GM18499 (cell line): ENCODE measurements around the gene ELL2.
A peak's percentile ranks its signal among the peaks of the same experiment; 100 is the strongest.
"Not testable (repeated sequence)": the region's sequence is repeated elsewhere in the genome, so short reads cannot be mapped to it uniquely, and the experiment has no call there.

ENCODE experiments used
- ATAC-seq: cut with Tn5 transposase; IDR thresholded peaks from one replicate; pipeline ENCODE4 v1.9.1; 2021; ENCODE audit warnings: moderate number of reproducible peaks; ENCODE audit not compliant: insufficient read depth, unreplicated experiment

The ELL2 gene

DNA sequence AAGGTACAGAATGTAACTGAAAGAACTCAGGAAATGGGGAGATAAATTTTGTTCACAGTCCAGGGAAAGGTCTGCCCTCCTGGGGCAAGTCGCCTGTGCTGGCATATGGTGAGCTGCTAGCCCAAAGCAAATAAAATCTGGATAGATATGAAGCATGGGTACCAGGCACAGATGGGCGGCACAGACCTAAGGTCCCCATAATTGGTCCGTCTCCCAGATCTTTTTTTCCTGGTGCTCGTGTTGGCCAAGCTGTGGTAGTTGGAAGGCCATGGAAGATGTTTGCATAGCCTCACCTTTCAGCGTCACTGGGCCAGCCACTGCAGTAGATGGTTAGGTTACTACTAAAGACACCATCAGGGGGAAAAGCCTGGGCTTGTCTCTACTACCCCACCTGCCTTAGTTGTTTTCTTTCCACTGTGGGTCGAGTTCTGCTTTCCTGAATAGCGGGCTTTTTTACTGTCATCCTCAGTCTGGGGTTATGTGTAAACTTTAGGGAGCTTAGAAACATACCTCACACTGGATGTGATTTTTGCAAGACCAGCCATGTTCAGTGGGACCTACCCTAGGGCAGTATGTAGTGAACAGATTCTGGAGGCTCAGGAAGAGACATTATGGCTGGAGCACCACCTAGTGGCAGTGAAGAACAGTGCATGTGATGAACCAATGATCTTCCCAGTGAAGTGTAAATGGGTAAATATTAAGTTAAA, 114.9 kb downstream of the ELL2 start:
- ATAC-seq, result no peak

- ATAC-seq, result no peak
Observed at GRCh38 chr5:95845391-95845790, 116.3 kb downstream of the ELL2 start.

DNA sequence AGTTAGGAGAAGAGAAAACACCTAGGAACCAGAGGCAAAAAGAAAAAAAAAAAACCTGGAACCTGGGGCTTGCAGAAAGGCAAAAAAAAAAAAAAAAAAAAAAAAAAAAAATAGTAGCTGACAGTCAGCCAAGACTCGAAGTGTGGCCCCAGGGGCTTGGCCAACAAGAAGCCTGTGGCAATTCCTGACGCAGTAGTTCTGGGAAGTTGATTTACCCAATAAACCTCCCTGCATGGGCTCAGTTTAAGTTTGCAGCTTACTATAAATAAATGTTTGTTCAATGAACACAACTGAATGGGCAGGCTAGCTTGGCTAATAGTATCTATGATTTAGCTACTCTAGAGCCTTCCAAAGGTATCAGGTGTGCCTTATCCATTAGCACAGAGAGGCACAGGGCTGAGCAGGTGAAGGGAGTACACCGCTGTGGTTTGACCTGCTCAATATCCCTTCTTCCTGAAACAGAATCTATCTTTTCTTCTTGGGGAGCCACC, 117.9 kb downstream of the ELL2 start:
- no peak for ATAC-seq

GRCh38 chr5:95842854-95843544, 118.7 kb downstream of the ELL2 start:
- ATAC-seq, result peak; percentile 93

DNA sequence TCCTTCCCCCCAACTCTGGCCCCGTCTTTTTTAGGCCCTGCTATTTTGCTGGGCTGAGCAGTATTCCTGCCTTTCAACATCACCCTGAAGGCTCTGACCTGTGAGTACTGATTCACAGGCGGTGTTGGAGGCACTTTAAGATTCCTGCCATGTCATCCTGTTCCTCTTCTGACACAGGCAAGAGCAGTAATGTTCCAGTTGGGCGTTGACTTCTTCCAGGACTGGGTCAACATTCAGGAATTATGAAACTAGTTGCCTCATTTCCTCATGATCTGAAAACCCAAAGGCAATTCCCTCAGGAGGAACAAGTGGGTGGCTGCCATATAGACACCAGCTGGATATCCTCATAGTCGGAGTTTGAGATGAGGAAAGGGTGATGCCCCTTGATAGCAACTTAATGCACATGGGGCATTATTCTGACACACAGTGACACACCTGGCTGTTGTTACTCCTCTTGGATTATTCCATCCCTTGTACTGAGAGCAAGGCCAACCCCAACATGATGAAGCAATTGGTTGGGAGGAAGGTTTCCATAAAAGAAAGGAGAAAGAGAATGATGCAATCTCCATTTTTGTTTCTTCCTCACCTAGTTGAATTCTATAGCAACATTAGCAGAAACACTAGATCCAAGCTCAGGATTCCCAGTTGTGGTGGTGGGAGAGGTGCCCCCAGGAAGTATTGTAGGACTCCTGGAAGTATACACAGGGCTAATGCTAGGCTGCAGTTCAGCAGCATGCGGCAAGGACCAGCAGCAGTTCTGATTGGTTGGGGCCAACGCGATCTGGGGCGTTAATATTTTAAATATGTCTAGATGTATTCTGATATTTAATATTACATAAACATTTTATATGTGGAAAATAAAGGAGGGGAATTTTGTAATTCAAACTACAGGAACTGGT, 119.5 kb downstream of the ELL2 start:
- ATAC-seq, result no peak

GRCh38 chr5:95840956-95841705, 120.5 kb downstream of the ELL2 start:
- no peak for ATAC-seq

DNA sequence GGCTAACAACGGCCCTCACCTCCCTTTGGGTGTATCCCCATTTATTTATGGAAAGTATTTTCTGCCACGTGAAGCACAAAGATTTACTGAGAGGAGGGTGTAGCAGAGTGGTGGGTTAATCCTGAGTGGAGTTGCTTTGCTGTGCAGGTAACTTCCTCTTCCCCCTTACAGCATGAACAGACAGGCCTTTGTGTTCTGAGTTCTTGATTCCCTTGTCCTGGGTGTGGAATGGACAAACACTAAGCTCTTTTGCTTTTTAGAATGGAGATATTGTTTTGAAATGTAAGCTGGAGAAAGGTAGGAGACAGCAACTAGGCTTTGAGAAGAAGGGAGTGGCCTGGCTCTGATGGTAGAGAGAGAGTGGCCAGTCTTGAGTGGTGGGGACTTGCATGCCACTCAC, 122.0 kb downstream of the ELL2 start:
- no peak for ATAC-seq

DNA sequence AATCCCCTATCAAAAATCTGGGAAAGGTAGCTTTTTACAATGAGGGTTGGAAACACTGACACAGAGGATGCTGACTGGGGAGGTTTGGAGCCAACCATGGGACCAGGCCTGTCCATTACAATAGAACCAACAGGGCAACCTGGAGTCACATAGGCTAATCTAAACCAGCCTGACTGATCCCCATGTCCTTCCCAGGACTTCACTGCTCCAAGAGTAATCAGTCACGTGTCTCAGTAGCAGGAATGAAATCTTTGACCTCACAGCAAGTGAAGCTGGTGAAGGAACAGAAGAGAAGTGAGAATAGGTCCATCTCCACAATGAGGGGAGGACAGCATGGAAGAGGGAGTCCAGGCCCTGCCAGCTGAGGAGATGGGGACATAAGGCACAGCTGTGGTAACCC, 123.1 kb downstream of the ELL2 start:
- ATAC-seq, result no peak

DNA sequence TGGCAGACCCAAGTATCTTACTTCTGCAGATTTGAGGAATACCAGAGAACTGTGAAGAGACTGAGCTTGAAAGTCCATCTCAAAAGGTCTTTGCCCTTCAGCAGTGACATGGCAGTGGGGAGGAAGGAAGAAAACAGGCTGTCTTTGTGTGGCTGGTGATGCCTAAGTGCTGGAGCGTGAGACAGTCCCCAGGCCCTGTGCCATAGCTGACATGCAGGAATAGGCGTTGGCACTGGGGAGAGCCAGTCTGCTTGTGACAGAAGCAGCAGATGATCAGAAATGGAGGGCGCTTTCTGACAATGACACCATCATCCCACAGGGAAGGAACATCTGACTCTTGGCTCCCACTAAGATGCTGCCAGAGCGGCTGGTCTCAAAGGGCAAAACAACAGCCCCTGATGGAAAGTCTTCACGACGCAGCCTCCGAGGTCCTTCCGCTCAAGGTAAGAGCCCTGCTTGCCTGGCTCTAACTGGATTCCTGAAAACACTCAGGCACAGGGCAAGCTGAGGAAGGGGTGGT, 123.6 kb downstream of the ELL2 start:
- no peak for ATAC-seq

DNA sequence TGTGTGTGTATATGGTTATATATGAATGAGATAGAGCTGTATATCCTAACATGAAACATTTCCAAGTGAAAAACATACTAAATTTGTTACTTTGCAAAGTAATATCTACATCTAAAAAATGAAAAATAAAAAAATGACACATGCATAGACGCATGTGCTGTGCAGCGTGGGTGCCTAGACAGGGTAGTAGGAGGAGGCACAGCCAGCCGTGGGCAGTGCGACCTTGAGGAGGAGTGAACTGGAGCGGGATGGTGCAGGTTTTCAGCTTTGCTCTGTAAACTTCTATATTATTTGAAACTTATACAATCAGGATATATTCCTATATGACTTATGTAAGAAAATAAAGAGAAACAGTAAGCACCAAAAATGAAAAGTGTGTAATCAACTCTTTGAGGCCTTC, 124.2 kb downstream of the ELL2 start:
- ATAC-seq, result no peak

GRCh38 chr5:95836971-95837370, 124.7 kb downstream of the ELL2 start:
- not testable (repeated sequence) for ATAC-seq

DNA sequence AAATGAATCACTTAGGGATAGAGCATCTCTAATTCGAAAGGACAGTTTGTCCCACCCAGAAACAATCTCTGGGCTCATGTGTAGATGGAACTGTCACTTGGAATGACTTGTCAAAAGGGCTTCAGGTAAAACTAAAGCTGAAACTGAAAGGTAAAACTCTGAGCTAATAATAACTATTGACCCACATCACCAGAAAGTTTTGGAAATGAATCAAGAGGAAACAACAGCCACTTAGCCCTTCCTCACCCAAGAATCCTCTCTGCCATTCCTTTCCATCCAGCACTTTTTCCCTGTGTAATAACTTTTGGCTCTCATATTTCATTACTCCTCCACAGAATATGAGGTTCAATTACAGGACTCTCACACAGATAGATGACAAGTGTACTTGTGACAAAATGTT, 125.1 kb downstream of the ELL2 start:
- no peak for ATAC-seq

DNA sequence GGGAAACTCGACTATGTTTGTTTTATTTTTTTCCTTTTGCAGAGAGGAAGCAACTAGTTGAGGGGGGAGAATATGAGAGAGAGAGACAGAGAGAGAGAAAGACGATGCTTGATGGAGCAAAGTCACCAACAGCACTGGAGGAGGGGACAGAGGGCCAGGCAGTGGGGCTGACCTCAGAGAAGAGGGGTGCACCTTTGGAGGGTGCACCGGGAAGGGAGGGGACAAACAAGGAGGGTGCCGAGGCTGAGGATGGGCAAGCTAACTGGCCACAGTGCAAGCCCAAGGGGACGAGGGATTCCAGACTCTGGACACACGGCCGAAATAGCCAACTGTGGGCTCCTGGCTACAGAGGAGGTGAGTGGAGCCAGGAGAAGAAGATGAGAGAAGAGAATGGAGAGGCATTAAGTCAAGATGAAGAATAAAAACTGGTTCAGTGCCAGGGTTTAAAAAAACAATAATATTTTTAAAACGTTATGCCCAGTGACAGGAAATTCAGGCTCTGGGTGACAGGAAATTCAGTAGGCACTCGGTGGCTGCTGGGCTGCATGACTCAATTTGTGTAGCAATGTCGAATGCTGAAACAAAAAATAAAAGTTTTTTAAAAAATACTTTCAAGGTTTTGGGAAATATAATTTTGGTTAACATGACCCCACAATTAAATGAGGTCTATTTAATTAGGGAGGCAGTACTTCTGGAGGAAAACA, 125.8 kb downstream of the ELL2 start:
- ATAC-seq, result no peak
